K562 (cell line): ENCODE results near the gene CCDC85A. TPM values are rescaled to one million over a fixed set of nuclear protein-coding genes. Genes with fewer than 3 reads are reported as not detected.

Experiments used
- ATAC-seq: fragments of 200-7000 bp; cut with Tn5 transposase; 3 replicates; pipeline ENCODE4 v1.9.1; 2020; ENCODE audit warnings: moderate library complexity
- BruUV-seq: library from RNA; stranded (reverse); fragments of 400-500 nt; replicated peaks from 2 replicates; lab custom pipeline; 2021; lab: Mats Ljungman, UMichigan
- CTCF ChIA-PET: fragments of 300-600 bp; formaldehyde crosslinking; extraction: SDS; loops from one replicate; lab custom pipeline; 2021; ENCODE audit warnings: low intra/inter-chr PET ratio; lab: Yijun Ruan, JAX
- POLR2A ChIA-PET: fragments of 300-600, 350-650 bp; sonication (Branson Sonifier 250); formaldehyde crosslinking; extraction: SDS; loops from one replicate; lab custom pipeline; 2021; ENCODE audit warnings: antibody characterized with exemption, inconsistent platforms; lab: Yijun Ruan, JAX
- DNase-seq, 4 experiments: peaks; one replicate each; pipeline versions ENCODE4 v3.0.0 to v3.0.0-alpha.2; 2011 to 2018; ENCODE audit warnings: low spot score in 3 of 4, mixed read lengths in 3 of 4; ENCODE audit errors: extremely low read depth in 1 of 4
- FAIRE-seq: peaks from 2 replicates; lab custom pipeline; 2011; peaks lifted over from hg19 to GRCh38; lab: Jason Lieb, UNC
- H2AFZ ChIP-seq: 2 replicates; pipeline ENCODE4 v1.6.0; 2011; ENCODE audit warnings: low read depth, low read length, control low read depth, inconsistent platforms
- H3K27ac ChIP-seq: fragments of 200-600 bp; 3 replicates; pipeline ENCODE4 v1.8.0; 2011; ENCODE audit warnings: low read depth, mild to moderate bottlenecking, control low read depth, inconsistent platforms, low read length, moderate library complexity, mixed read lengths; ENCODE audit errors: extremely low read depth
- H3K27me3 ChIP-seq, 2 experiments: fragments of 300-600 bp in 1 of 2; 2 replicates in 1 of 2; 3 replicates in 1 of 2; pipeline versions ENCODE4 v1.6.0 to v1.8.0; 2011; ENCODE audit warnings: inconsistent platforms in 2 of 2, low read length in 2 of 2, mild to moderate bottlenecking in 1 of 2, mixed read lengths in 1 of 2, moderate library complexity in 1 of 2; ENCODE audit not compliant: control insufficient read depth in 2 of 2, insufficient read depth in 2 of 2
- H3K36me3 ChIP-seq: fragments of 300-600 bp; 3 replicates; pipeline ENCODE4 v1.8.0; 2011; ENCODE audit warnings: mild to moderate bottlenecking, low read length, inconsistent platforms; ENCODE audit not compliant: control insufficient read depth, insufficient read depth
- H3K4me1 ChIP-seq, 2 experiments: fragments of 200-600 bp in 1 of 2; replicated peaks in 1 of 2; 2 replicates in 1 of 2; 3 replicates in 1 of 2; pipeline versions ENCODE4 v1.5.1 to v1.8.0; 2011; ENCODE audit warnings: inconsistent platforms in 2 of 2, low read length in 2 of 2, mild to moderate bottlenecking in 1 of 2, mixed read lengths in 1 of 2, moderate library complexity in 1 of 2; ENCODE audit not compliant: control insufficient read depth in 2 of 2, insufficient read depth in 2 of 2
- H3K4me2 ChIP-seq: 2 replicates; pipeline ENCODE4 v1.6.1; 2011; ENCODE audit warnings: low read length, control low read depth, inconsistent platforms, mixed read lengths; ENCODE audit not compliant: insufficient read depth
- H3K4me3 ChIP-seq: fragments of 200-600 bp; sonication (generic), shearing (Covaris generic); 2 replicates; pipeline ENCODE4 v1.5.1; 2016; ENCODE audit warnings: control low read depth, inconsistent platforms
- H3K79me2 ChIP-seq: fragments of 200-600 bp; 3 replicates; pipeline ENCODE4 v1.8.0; 2011; ENCODE audit warnings: low read length, inconsistent platforms; ENCODE audit not compliant: control insufficient read depth, insufficient read depth
- H3K9ac ChIP-seq, 2 experiments: 2 replicates each; pipeline versions ENCODE4 v1.6.0 to v1.6.1; 2011; ENCODE audit warnings: low read depth in 2 of 2, low read length in 2 of 2, control low read depth in 1 of 2, inconsistent platforms in 1 of 2, mild to moderate bottlenecking in 1 of 2, mixed read lengths in 1 of 2; ENCODE audit not compliant: insufficient read depth in 1 of 2
- H3K9me1 ChIP-seq: one replicate; pipeline ENCODE4 v1.6.0; 2011; ENCODE audit warnings: inconsistent platforms, mild to moderate bottlenecking, low read length, moderate library complexity; ENCODE audit not compliant: control insufficient read depth, insufficient read depth
- H3K9me3 ChIP-seq: replicated peaks from 2 replicates; pipeline ENCODE4 v1.5.1; 2011; ENCODE audit warnings: low read depth, low read length, inconsistent platforms; ENCODE audit not compliant: control insufficient read depth, insufficient read depth
- H4K20me1 ChIP-seq: replicated peaks from 2 replicates; pipeline ENCODE4 v1.6.1; 2011; ENCODE audit warnings: low read length, inconsistent platforms, mixed read lengths; ENCODE audit not compliant: control insufficient read depth, insufficient read depth
- KAT7 ChIP-seq: sonication (generic); formaldehyde crosslinking; IDR thresholded peaks from 2 replicates; pipeline ENCODE4 v1.8.0; 2022; ENCODE audit warnings: missing genetic modification reagents, mild to moderate bottlenecking, borderline replicate concordance
- LEF1 ChIP-seq: fragments of 450-650 bp; IDR thresholded peaks from 2 replicates; pipeline ENCODE4 v1.6.1; 2016; ENCODE audit warnings: mild to moderate bottlenecking
- PURB ChIP-seq: sonication (generic); formaldehyde crosslinking; IDR thresholded peaks from 2 replicates; pipeline ENCODE4 v1.9.0; 2021; ENCODE audit warnings: low read depth, mild to moderate bottlenecking, missing genetic modification reagents
- RBFOX2 ChIP-seq: fragments of 200-400 bp; formaldehyde crosslinking; IDR thresholded peaks from 2 replicates; pipeline ENCODE4 v1.6.1; 2017; ENCODE audit warnings: low read depth, mild to moderate bottlenecking, low read length, moderate library complexity
- ZNF174 ChIP-seq: fragments of 250-450 bp; sonication (Bioruptor Pico); IDR thresholded peaks from 2 replicates; pipeline ENCODE4 v1.4.0; 2020; ENCODE audit warnings: mild to moderate bottlenecking
- ZNF217 ChIP-seq: sonication (generic); formaldehyde crosslinking; IDR thresholded peaks from 2 replicates; pipeline ENCODE4 v1.8.0; 2022; ENCODE audit warnings: mild to moderate bottlenecking, missing genetic modification reagents
- ZNF431 ChIP-seq: sonication (generic); formaldehyde crosslinking; IDR thresholded peaks from 2 replicates; pipeline ENCODE4 v1.8.0; 2022; ENCODE audit warnings: mild to moderate bottlenecking, missing genetic modification reagents
- ZNF785 ChIP-seq: fragments of 250-450 bp; sonication (Bioruptor Pico); IDR thresholded peaks from 2 replicates; pipeline ENCODE4 v1.4.0; 2020; ENCODE audit warnings: mild to moderate bottlenecking
- WGBS: fragments of 100-300 bp; shearing (Covaris generic); methylation state at CpG from one replicate; pipeline ENCODE4 v1.1.6; 2016; ENCODE audit warnings: low coverage, mixed read lengths; ENCODE audit not compliant: insufficient coverage; ENCODE audit errors: missing lambda C conversion rate; 5-methylcytosine and 5-hydroxymethylcytosine counted together
- in situ Hi-C: fragments of 300-500 bp; cut with MboI; formaldehyde crosslinking; loops from 4 replicates; pipeline ENCODE4 v1.15.0; 2018; ENCODE audit warnings: inconsistent platforms, mixed read lengths
- intact Hi-C: fragments of 100-400 bp; cut with micrococcal nuclease; formaldehyde crosslinking; loops from 2 replicates; pipeline ENCODE4 v1.14.2; 2022
- polyA plus RNA-seq, 8 experiments: library from polyadenylated mRNA; depleted of rRNA in 4 of 8; stranded (reverse) in 5 of 8; unstranded in 3 of 8; fragments of >200 nt; fragmentation: Nextera tagmentation in 2 of 8; fragmentation: Illumina TruSeq in 1 of 8; extraction: Ambion mirVana in 2 of 8; extraction: Trizol in 1 of 8; gene quantifications; 2 replicates each; pipeline versions ENCODE4 v1.2.1 to v1.2.3, GENCODE V29; 2011 to 2014; ENCODE audit warnings: inconsistent platforms in 1 of 8, missing spikeins in 1 of 8
- total RNA-seq, 7 experiments: library from RNA; depleted of rRNA in 6 of 7; stranded (reverse); fragments of >200 nt in 6 of 7; fragmentation: Illumina TruSeq in 2 of 7; extraction: Trizol in 2 of 7; gene quantifications; 2 replicates each; pipeline versions ENCODE4 v1.2.1 to v1.2.3, GENCODE V29; 2011 to 2021; ENCODE audit warnings: low replicate concordance in 1 of 7
- TF ChIP-seq, protein P1 (sequence below): fragments of 450-650 bp; IDR thresholded peaks from 2 replicates; pipeline ENCODE4 v1.6.1; 2018; ENCODE audit not compliant: partially characterized antibody
- TF ChIP-seq, protein P2 (sequence below): fragments of 450-650 bp; IDR thresholded peaks from 2 replicates; pipeline ENCODE4 v1.6.1; 2016; ENCODE audit warnings: missing biosample characterization, missing genetic modification characterization
- TF ChIP-seq, protein P3 (sequence below), 2 experiments: IDR thresholded peaks; 2 replicates each; pipeline ENCODE4 v1.6.1; 2011; ENCODE audit warnings: borderline replicate concordance in 1 of 2, control low read depth in 1 of 2, low read depth in 1 of 2, low read length in 1 of 2, mild to moderate bottlenecking in 1 of 2, mixed read lengths in 1 of 2, moderate library complexity in 1 of 2; ENCODE audit not compliant: insufficient read depth in 1 of 2, insufficient read length in 1 of 2, poor library complexity in 1 of 2, severe bottlenecking in 1 of 2; ENCODE audit errors: extremely low read depth in 1 of 2
- TF ChIP-seq, protein P4 (sequence below): sonication (generic); formaldehyde crosslinking; IDR thresholded peaks from 2 replicates; pipeline ENCODE4 v1.8.1; 2023; ENCODE audit warnings: mild to moderate bottlenecking, missing genetic modification reagents
- TF ChIP-seq, protein P5 (sequence below): fragments of 250-450 bp; sonication (Bioruptor Pico); IDR thresholded peaks from 2 replicates; pipeline ENCODE4 v1.8.0; 2021; ENCODE audit warnings: borderline replicate concordance, mild to moderate bottlenecking, moderate library complexity; ENCODE audit not compliant: poor library complexity, severe bottlenecking

CCDC85A gene
- total and polyA plus RNA-seq, 9 of the 15 experiments (the other 6 are each of a cell fraction or from before 2014, with no cell fraction given) = 0.03 to 0.14 (median 0.10) TPM; not detected in 5

DNA sequence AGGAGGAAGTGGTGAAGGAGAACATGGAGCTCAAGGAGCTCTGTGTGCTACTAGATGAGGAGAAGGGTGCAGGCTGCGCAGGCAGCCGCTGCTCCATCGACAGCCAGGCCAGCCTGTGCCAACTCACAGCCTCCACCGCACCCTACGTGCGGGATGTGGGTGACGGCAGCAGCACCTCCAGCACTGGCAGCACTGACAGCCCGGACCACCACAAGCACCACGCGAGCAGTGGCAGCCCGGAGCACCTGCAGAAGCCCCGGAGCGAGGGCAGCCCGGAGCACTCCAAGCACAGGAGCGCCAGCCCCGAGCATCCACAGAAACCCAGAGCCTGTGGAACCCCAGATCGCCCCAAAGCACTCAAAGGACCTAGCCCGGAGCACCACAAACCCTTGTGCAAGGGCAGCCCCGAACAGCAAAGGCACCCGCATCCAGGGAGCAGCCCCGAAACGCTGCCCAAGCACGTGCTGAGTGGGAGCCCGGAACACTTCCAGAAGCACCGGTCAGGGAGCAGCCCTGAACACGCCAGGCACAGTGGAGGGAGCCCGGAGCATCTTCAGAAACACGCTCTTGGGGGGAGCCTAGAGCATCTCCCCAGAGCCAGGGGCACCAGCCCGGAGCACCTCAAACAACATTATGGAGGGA, 9.0 kb downstream of the CCDC85A start:
- Histone ChIP-seq H3K9me1 (no peaks in the 10 kb centered on the region), H4K20me1 (no peaks in the 10 kb centered on the region), H3K27ac (no peak overlapping the region), H3K9ac (no peak overlapping the region), H3K79me2 (no peaks in the 10 kb centered on the region), H3K36me3 (no peaks in the 10 kb centered on the region), H3K4me2 (no peak overlapping the region), H2AFZ (no peak overlapping the region), H3K27me3 (peaks cover 0 to 10% of the 10 kb centered on the region in 2 experiments; a peak in 3 of 5 replicates), H3K4me1 (peaks cover 0 to 6% of the 10 kb centered on the region in 2 experiments; a peak in 1 of 5 replicates), H3K9me3 (no peaks in the 10 kb centered on the region), H3K4me3 (no peak overlapping the region)
- no peak for DNase-seq
- CTCF ChIA-PET = no interaction called here
- BruUV-seq = no TSS peak
- in situ Hi-C loops = loop anchor here (25.0 kb wide), 1 partner anchor 545 kb away; no protein-coding TSS in a partner anchor
- no peak for FAIRE-seq
- no peak for ATAC-seq
- 4% methylated on average over 29 of the region's 29 CpGs for WGBS
- intact Hi-C loops = no loop called here
- POLR2A ChIA-PET = no interaction called here
- TF ChIP-seq, protein P1, sequence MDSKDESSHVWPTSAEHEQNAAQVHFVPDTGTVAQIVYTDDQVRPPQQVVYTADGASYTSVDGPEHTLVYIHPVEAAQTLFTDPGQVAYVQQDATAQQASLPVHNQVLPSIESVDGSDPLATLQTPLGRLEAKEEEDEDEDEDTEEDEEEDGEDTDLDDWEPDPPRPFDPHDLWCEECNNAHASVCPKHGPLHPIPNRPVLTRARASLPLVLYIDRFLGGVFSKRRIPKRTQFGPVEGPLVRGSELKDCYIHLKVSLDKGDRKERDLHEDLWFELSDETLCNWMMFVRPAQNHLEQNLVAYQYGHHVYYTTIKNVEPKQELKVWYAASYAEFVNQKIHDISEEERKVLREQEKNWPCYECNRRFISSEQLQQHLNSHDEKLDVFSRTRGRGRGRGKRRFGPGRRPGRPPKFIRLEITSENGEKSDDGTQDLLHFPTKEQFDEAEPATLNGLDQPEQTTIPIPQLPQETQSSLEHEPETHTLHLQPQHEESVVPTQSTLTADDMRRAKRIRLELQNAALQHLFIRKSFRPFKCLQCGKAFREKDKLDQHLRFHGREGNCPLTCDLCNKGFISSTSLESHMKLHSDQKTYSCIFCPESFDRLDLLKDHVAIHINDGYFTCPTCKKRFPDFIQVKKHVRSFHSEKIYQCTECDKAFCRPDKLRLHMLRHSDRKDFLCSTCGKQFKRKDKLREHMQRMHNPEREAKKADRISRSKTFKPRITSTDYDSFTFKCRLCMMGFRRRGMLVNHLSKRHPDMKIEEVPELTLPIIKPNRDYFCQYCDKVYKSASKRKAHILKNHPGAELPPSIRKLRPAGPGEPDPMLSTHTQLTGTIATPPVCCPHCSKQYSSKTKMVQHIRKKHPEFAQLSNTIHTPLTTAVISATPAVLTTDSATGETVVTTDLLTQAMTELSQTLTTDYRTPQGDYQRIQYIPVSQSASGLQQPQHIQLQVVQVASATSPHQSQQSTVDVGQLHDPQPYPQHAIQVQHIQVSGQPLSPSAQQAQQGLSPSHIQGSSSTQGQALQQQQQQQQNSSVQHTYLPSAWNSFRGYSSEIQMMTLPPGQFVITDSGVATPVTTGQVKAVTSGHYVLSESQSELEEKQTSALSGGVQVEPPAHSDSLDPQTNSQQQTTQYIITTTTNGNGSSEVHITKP = no peak
- TF ChIP-seq, protein P2, sequence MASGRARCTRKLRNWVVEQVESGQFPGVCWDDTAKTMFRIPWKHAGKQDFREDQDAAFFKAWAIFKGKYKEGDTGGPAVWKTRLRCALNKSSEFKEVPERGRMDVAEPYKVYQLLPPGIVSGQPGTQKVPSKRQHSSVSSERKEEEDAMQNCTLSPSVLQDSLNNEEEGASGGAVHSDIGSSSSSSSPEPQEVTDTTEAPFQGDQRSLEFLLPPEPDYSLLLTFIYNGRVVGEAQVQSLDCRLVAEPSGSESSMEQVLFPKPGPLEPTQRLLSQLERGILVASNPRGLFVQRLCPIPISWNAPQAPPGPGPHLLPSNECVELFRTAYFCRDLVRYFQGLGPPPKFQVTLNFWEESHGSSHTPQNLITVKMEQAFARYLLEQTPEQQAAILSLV (tag) = no peak
- TF ChIP-seq ZNF174 (CRISPR knock-in tag) = no peak
- TF ChIP-seq, protein P3, sequence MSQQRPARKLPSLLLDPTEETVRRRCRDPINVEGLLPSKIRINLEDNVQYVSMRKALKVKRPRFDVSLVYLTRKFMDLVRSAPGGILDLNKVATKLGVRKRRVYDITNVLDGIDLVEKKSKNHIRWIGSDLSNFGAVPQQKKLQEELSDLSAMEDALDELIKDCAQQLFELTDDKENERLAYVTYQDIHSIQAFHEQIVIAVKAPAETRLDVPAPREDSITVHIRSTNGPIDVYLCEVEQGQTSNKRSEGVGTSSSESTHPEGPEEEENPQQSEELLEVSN (IDR thresholded peaks at IDR 0.05; ENCODE audit: borderline replicate concordance in 1 of 2, extremely low read depth in 1 of 2, insufficient read depth in 1 of 2, insufficient read length in 1 of 2, low read depth in 1 of 2, low read length in 1 of 2, poor library complexity in 1 of 2, severe bottlenecking in 1 of 2) = no peak
- TF ChIP-seq, protein P4, sequence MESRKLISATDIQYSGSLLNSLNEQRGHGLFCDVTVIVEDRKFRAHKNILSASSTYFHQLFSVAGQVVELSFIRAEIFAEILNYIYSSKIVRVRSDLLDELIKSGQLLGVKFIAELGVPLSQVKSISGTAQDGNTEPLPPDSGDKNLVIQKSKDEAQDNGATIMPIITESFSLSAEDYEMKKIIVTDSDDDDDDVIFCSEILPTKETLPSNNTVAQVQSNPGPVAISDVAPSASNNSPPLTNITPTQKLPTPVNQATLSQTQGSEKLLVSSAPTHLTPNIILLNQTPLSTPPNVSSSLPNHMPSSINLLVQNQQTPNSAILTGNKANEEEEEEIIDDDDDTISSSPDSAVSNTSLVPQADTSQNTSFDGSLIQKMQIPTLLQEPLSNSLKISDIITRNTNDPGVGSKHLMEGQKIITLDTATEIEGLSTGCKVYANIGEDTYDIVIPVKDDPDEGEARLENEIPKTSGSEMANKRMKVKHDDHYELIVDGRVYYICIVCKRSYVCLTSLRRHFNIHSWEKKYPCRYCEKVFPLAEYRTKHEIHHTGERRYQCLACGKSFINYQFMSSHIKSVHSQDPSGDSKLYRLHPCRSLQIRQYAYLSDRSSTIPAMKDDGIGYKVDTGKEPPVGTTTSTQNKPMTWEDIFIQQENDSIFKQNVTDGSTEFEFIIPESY (CRISPR knock-in tag) = no peak
- TF ChIP-seq ZNF217 (CRISPR knock-in tag) = no peak
- no peak for TF ChIP-seq ZNF431
- no peak for TF ChIP-seq LEF1
- no peak for TF ChIP-seq PURB
- no peak for TF ChIP-seq KAT7
- no peak for TF ChIP-seq RBFOX2
- no peak for TF ChIP-seq ZNF785 (CRISPR knock-in tag)
- TF ChIP-seq, protein P5, sequence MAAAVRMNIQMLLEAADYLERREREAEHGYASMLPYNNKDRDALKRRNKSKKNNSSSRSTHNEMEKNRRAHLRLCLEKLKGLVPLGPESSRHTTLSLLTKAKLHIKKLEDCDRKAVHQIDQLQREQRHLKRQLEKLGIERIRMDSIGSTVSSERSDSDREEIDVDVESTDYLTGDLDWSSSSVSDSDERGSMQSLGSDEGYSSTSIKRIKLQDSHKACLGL (CRISPR knock-in tag) = no peak
